Measurements from ENCODE around the gene TSPAN33. TPM values are rescaled to one million over a fixed set of nuclear protein-coding genes. Genes with fewer than 3 reads are reported as not detected.

Gene TSPAN33
- total and polyA plus RNA-seq, 2 donors from 2014 or later = 54.9 to 316 TPM

DNA sequence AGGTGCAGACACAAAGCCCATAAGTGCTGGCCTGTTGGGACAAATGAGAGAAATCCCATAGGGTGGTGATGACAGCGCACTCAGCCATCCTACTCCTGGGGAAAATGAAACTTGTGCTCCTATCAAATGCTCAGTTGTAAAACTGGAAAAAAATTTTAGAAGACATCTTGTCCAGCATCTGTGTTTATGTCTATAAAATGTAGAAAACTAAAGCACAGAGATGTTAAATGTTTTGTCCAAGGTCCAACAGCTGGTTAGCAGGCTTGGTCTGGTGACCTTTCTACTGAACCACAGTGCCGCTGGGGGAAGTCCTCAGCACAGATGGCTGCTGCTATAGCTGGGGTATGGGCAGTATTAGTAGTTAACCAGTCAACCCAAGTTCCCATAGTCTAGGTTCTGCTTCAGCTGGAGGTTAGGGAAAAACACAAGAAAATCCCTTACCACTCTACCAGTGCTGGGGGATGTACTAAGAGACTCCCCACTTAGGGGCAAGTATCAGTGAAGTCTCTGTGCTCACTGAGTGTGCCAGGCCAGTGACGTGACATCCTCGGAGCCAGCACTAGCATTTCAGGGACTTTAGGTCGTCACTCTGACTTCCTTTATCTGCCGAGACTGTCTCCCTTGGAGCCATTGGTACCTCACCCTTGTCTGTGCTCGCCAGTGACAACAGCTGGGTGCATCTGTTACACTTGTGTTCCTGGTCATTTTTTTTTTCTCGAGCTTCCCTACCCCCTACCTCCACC lies 1.9 kb downstream of the TSPAN33 start:
- H3K27ac ChIP-seq (ENCODE audit: low read depth in 2 of 2, low read length in 2 of 2) = peak overlapping the region in 1 of 2 donors; percentile 8
- intact Hi-C loops (cut with DNase I) = no loop called here
- FAIRE-seq (no peak), DNase-seq (peak in 1 of 5 donors; percentile 59)
- H3K36me3 ChIP-seq (ENCODE audit: control insufficient read depth in 2 of 3, insufficient read depth in 3 of 3, low read length in 3 of 3) = no peaks in the 10 kb centered on the region
- peaks cover 0 to 15% (median 14%) of the 10 kb centered on the region in 3 donors for H3K4me1 ChIP-seq (ENCODE audit: control insufficient read depth in 2 of 3, insufficient read depth in 2 of 3, low read depth in 1 of 3, low read length in 3 of 3)
- TF ChIP-seq, protein P1, sequence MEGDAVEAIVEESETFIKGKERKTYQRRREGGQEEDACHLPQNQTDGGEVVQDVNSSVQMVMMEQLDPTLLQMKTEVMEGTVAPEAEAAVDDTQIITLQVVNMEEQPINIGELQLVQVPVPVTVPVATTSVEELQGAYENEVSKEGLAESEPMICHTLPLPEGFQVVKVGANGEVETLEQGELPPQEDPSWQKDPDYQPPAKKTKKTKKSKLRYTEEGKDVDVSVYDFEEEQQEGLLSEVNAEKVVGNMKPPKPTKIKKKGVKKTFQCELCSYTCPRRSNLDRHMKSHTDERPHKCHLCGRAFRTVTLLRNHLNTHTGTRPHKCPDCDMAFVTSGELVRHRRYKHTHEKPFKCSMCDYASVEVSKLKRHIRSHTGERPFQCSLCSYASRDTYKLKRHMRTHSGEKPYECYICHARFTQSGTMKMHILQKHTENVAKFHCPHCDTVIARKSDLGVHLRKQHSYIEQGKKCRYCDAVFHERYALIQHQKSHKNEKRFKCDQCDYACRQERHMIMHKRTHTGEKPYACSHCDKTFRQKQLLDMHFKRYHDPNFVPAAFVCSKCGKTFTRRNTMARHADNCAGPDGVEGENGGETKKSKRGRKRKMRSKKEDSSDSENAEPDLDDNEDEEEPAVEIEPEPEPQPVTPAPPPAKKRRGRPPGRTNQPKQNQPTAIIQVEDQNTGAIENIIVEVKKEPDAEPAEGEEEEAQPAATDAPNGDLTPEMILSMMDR (IDR thresholded peaks at IDR 0.05; ENCODE audit: borderline replicate concordance, extremely low read depth, insufficient read depth) = no peak
- H3K4me3 ChIP-seq (ENCODE audit: low read length in 3 of 3) = peak overlapping the region in 2 of 3 donors; percentile 33 to 63
- no peak overlapping the region for H3K9ac ChIP-seq (ENCODE audit: low read length in 3 of 3)
- no peaks in the 10 kb centered on the region for H3K9me3 ChIP-seq (ENCODE audit: control insufficient read depth in 2 of 3, insufficient read depth in 1 of 3, low read length in 3 of 3)
- H3K27me3 ChIP-seq (ENCODE audit: control insufficient read depth, insufficient read depth, low read length) = peaks cover 3% of the 10 kb centered on the region

DNA sequence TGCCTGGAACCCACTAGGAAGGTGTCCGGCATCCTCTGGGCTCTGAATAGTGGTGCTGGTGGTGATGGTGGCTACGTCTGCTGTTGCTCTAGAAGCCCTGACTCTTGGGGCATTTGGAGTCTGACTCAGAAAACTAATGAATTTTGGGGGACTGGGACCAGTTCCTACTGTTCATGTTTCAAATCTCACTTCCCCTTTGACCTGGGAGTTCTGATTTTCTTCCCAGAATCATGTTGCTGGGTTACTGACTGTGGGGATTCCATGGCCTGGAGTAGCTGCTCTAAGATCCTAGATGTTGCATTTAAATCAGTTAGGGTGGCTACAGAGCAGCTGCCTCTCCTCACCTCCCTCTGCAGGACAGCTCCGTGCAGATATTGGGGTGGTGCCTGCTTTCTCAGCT lies 3.2 kb downstream of the TSPAN33 start:
- FAIRE-seq = no peak
- Histone ChIP-seq H3K27ac (ENCODE audit: low read depth in 2 of 2, low read length in 2 of 2) (no peak overlapping the region), H3K27me3 (ENCODE audit: control insufficient read depth, insufficient read depth, low read length) (peaks cover 3% of the 10 kb centered on the region), H3K9ac (ENCODE audit: low read length in 3 of 3) (no peak overlapping the region), H3K4me1 (ENCODE audit: control insufficient read depth in 2 of 3, insufficient read depth in 2 of 3, low read depth in 1 of 3, low read length in 3 of 3) (peaks cover 0 to 15% (median 14%) of the 10 kb centered on the region in 3 donors), H3K9me3 (ENCODE audit: control insufficient read depth in 2 of 3, insufficient read depth in 1 of 3, low read length in 3 of 3) (no peaks in the 10 kb centered on the region), H3K36me3 (ENCODE audit: control insufficient read depth in 2 of 3, insufficient read depth in 3 of 3, low read length in 3 of 3) (no peaks in the 10 kb centered on the region), H3K4me3 (ENCODE audit: low read length in 3 of 3) (no peak overlapping the region)
- TF ChIP-seq, protein P1 (IDR thresholded peaks at IDR 0.05; ENCODE audit: borderline replicate concordance, extremely low read depth, insufficient read depth) = no peak
- DNase-seq = no peak
- intact Hi-C loops (cut with DNase I) = no loop called here

DNA sequence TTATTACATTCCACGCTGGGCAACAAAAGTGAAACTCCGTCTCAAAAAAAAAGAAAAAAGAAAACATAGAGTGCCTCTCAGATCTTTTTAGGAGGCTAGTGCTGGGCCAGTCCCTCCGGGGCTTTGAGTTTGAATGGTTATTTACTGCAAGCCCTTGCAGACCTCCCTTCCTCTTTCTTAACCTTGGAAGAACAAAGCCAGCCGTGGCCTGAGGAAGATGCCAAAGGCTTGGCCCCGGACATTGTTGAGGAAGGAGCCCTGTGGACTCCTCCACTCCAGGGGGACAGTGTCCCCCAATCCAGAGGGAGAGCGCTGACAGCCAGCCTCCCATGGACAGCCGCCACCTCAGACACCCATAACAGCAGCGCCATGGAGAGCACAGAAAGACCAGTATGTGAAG lies 5.0 kb downstream of the TSPAN33 start:
- peaks cover 0 to 15% (median 12%) of the 10 kb centered on the region in 3 donors for H3K4me1 ChIP-seq (ENCODE audit: control insufficient read depth in 2 of 3, insufficient read depth in 2 of 3, low read depth in 1 of 3, low read length in 3 of 3)
- TF ChIP-seq, protein P1 (IDR thresholded peaks at IDR 0.05; ENCODE audit: borderline replicate concordance, extremely low read depth, insufficient read depth) = no peak
- no peak overlapping the region for H3K27ac ChIP-seq (ENCODE audit: low read depth in 2 of 2, low read length in 2 of 2)
- H3K36me3 ChIP-seq (ENCODE audit: control insufficient read depth in 2 of 3, insufficient read depth in 3 of 3, low read length in 3 of 3) = no peaks in the 10 kb centered on the region
- DNase-seq (no peak), FAIRE-seq (no peak)
- no peak overlapping the region for H3K9ac ChIP-seq (ENCODE audit: low read length in 3 of 3)
- H3K27me3 ChIP-seq (ENCODE audit: control insufficient read depth, insufficient read depth, low read length) = no peaks in the 10 kb centered on the region
- H3K9me3 ChIP-seq (ENCODE audit: control insufficient read depth in 2 of 3, insufficient read depth in 1 of 3, low read length in 3 of 3) = no peaks in the 10 kb centered on the region
- no peak overlapping the region for H3K4me3 ChIP-seq (ENCODE audit: low read length in 3 of 3)
- intact Hi-C loops (cut with DNase I) = no loop called here
